Esophagus mucosa (tissue), 1 donor: Measurements from ENCODE around the gene SRP72. TPM values are rescaled to one million over a fixed set of nuclear protein-coding genes. Genes with fewer than 3 reads are reported as not detected.

ENCODE experiments used
- ATAC-seq: fragments of 200-7000 bp; cut with Tn5 transposase; one replicate; pipeline ENCODE4 v1.9.1; 2020
- total RNA-seq: library from RNA; stranded (reverse); gene quantifications from one replicate; pipeline ENCODE4 v1.2.4, GENCODE V29; 2023
- donor health status: DM: yes; HTN: yes; CAD: no.

The SRP72 gene
- total RNA-seq, 1 donor from 2014 or later: 85.2 TPM

DNA sequence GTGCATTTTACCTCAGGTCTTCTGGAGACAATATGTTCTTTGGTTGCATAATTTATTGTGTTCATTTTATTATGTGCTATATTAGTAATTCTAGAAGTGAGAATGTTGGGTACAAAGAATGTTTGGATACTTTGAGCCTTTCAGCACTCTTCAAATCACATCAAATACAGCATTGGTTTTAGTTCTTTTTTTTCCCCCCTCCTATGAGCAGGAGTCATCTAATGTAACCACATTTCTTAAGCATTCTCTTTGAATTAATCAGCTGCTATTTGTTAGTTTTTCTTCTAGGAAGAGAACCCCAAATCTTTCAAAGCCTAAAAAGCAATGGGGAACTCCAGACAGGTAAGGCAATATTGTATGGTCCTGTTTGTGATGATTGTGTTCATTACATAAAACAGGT is 84.9 kb downstream of the SRP72 start:
- no peak for ATAC-seq

Other genes with a start within 250 kb of the SRP72 start
- gene AASDH, start 80.1 kb upstream of the SRP72 start, total RNA-seq: 8.3 TPM
- gene PPAT, start 32.0 kb upstream of the SRP72 start, total RNA-seq: 8.8 TPM
- 71.7 TPM for gene PAICS, start 31.4 kb upstream of the SRP72 start, total RNA-seq
- 0.24 TPM for gene ARL9, start 38.2 kb downstream of the SRP72 start, total RNA-seq
- 249 TPM for gene HOPX, start 213.7 kb downstream of the SRP72 start, total RNA-seq